Gastrocnemius medialis (tissue), 4 donors: ENCODE data around the gene MEF2C.

Experiments
- POLR2A ChIP-seq, 2 donors: fragments of 450-650 bp; IDR thresholded peaks; one replicate each; pipeline ENCODE4 v1.6.1; 2017; ENCODE audit warnings: antibody characterized with exemption in 2 of 2, mild to moderate bottlenecking in 2 of 2, moderate library complexity in 2 of 2
- TF ChIP-seq, protein P1 (sequence below), 5 experiments: fragments of 450-650 bp in 3 of 5; fragments of 200-600 bp in 2 of 5; sonication (generic) in 2 of 5; IDR thresholded peaks in 4 of 5; conservative IDR thresholded peaks in 1 of 5; 1 replicate in 4 of 5; 2 replicates in 1 of 5; pipeline ENCODE4 v1.5.1; 2016 to 2019; ENCODE audit warnings: antibody characterized with exemption in 5 of 5, mild to moderate bottlenecking in 3 of 5, moderate library complexity in 3 of 5

DNA sequence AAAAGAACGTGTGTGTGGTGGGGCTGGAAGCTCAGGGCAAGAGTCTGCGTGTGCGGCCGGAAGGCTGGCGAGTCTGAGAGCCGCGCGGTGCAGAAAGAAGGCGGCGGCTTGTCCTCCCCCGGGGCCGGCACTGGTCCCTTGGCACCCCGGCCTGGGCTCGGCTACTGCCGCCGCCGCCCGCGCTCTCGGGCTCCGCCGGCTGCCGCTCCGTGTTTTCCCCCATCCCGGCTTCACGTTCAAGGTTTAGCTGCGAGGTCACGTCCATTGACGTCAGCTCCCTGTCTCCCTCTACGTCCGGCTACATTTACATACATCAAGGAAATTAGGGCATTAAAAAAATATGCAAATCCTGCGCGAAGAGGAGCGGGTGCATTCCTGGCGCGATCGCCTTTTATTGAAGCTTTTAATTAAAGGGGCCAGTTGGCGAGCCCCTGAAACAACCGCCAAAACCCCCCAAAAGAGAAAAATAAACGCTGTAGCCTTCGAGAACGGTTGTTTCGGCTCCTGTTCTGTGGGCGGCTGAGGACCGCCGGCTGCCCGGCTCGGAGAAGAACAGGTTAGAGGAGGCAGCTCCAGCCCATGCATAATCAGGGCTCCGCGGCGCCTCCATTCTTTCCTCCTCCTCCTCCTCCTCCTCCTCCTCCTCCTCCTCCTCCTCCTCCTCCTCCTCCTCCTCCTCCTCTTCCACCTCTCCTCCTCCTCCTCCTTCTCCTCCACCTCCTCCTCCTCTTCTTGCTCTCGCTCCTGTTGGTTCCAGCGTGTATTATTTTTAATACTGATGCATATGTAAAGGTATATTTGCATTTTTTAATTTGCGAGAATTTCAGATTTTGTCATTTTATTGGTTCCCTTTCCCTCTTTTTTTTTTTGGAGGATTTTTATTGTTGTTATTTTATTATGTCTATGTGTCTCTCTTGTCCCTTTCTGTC is 207.0 kb downstream of the MEF2C start:
- TF ChIP-seq, protein P1, sequence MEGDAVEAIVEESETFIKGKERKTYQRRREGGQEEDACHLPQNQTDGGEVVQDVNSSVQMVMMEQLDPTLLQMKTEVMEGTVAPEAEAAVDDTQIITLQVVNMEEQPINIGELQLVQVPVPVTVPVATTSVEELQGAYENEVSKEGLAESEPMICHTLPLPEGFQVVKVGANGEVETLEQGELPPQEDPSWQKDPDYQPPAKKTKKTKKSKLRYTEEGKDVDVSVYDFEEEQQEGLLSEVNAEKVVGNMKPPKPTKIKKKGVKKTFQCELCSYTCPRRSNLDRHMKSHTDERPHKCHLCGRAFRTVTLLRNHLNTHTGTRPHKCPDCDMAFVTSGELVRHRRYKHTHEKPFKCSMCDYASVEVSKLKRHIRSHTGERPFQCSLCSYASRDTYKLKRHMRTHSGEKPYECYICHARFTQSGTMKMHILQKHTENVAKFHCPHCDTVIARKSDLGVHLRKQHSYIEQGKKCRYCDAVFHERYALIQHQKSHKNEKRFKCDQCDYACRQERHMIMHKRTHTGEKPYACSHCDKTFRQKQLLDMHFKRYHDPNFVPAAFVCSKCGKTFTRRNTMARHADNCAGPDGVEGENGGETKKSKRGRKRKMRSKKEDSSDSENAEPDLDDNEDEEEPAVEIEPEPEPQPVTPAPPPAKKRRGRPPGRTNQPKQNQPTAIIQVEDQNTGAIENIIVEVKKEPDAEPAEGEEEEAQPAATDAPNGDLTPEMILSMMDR (IDR thresholded peaks at IDR 0.05 in 4 of 5, conservative IDR thresholded peaks at IDR 0.05 in 1 of 5), result no peak
- no peak for TF ChIP-seq POLR2A (IDR thresholded peaks at IDR 0.05)
